Lower lobe of right lung (tissue), 2 donors: Measurements from ENCODE around the gene SCGB1D1. TPM values are rescaled to one million over a fixed set of nuclear protein-coding genes. Genes with fewer than 3 reads are reported as not detected.
A peak's percentile ranks its signal among the peaks of the same experiment; 100 is the strongest.
"Not testable (repeated sequence)": the region's sequence is repeated elsewhere in the genome, so short reads cannot be mapped to it uniquely, and the experiment has no call there.

Experiments
- ATAC-seq, 2 donors: fragments of 200-7000 bp; cut with Tn5 transposase; one replicate each; pipeline ENCODE4 v1.9.1; 2020 to 2022; ENCODE audit warnings: mild to moderate bottlenecking in 2 of 2, moderate library complexity in 2 of 2
- DNase-seq: peaks from one replicate; pipeline ENCODE4 v3.0.0-alpha.2; 2020
- H3K27ac ChIP-seq: fragments of 200-600 bp; one replicate; pipeline ENCODE4 v1.8.0; 2022
- H3K27me3 ChIP-seq: fragments of 200-600 bp; one replicate; pipeline ENCODE4 v1.8.0; 2022; ENCODE audit warnings: low read depth
- H3K36me3 ChIP-seq: fragments of 200-600 bp; one replicate; pipeline ENCODE4 v1.8.0; 2022; ENCODE audit warnings: mild to moderate bottlenecking
- H3K4me1 ChIP-seq: fragments of 200-600 bp; one replicate; pipeline ENCODE4 v1.8.0; 2022
- H3K4me3 ChIP-seq: fragments of 200-600 bp; one replicate; pipeline ENCODE4 v1.8.0; 2022; ENCODE audit warnings: mild to moderate bottlenecking
- H3K9me3 ChIP-seq: fragments of 200-600 bp; one replicate; pipeline ENCODE4 v1.8.0; 2022
- CTCF ChIP-seq: fragments of 200-600 bp; IDR thresholded peaks from one replicate; pipeline ENCODE4 v1.8.0; 2022; ENCODE audit warnings: antibody characterized with exemption, mild to moderate bottlenecking
- intact Hi-C: fragments of 100-400 bp; cut with DNase I; formaldehyde crosslinking; loops from one replicate; pipeline ENCODE4 v1.11.0; 2022
- total RNA-seq: library from RNA; stranded (reverse); fragmentation: NEBNext Ultra II Directional; extraction: Animal tissue kit (Norgen Biotek cat#: 25700); gene quantifications from one replicate; pipeline ENCODE4 v1.2.1, GENCODE V29; 2021
- donor health status: DM: no; HTN: yes; CAD: no; lungs with severe emphysema.

SCGB1D1 gene
- total RNA-seq, 1 donor from 2014 or later, result not detected

GRCh38 chr11:62201376-62201775, 11.4 kb downstream of the SCGB1D1 start:
- no peaks in the 10 kb centered on the region for H3K27me3 ChIP-seq
- TF ChIP-seq CTCF, result no peak
- no peaks in the 10 kb centered on the region for H3K4me1 ChIP-seq
- no peak overlapping the region for H3K27ac ChIP-seq
- no peaks in the 10 kb centered on the region for H3K36me3 ChIP-seq
- DNase-seq (no peak), ATAC-seq (no peak)
- H3K4me3 ChIP-seq, result no peak overlapping the region
- intact Hi-C loops, result no loop called here
- H3K9me3 ChIP-seq, result no peaks in the 10 kb centered on the region

- Histone ChIP-seq H3K27me3 (no peaks in the 10 kb centered on the region), H3K9me3 (no peaks in the 10 kb centered on the region), H3K27ac (no peak overlapping the region), H3K4me3 (no peak overlapping the region), H3K36me3 (no peaks in the 10 kb centered on the region), H3K4me1 (no peaks in the 10 kb centered on the region)
- TF ChIP-seq CTCF, result no peak
- DNase-seq (no peak), ATAC-seq (no peak)
- intact Hi-C loops, result no loop called here
These were observed 12.9 kb downstream of the SCGB1D1 start for GRCh38 chr11:62202910-62203309.

GRCh38 chr11:62204430-62204829, 14.4 kb downstream of the SCGB1D1 start:
- Histone ChIP-seq H3K4me3 (no peak overlapping the region), H3K9me3 (no peaks in the 10 kb centered on the region), H3K27ac (no peak overlapping the region), H3K4me1 (peaks cover 7% of the 10 kb centered on the region), H3K27me3 (no peaks in the 10 kb centered on the region), H3K36me3 (no peaks in the 10 kb centered on the region)
- ATAC-seq (no peak), DNase-seq (no peak)
- intact Hi-C loops, result no loop called here
- no peak for TF ChIP-seq CTCF

GRCh38 chr11:62205441-62205840, 15.4 kb downstream of the SCGB1D1 start:
- no peaks in the 10 kb centered on the region for H3K36me3 ChIP-seq
- no peak overlapping the region for H3K27ac ChIP-seq
- no peaks in the 10 kb centered on the region for H3K9me3 ChIP-seq
- DNase-seq, result no peak
- no peak for TF ChIP-seq CTCF
- H3K27me3 ChIP-seq, result no peaks in the 10 kb centered on the region
- intact Hi-C loops, result no loop called here
- peaks cover 7% of the 10 kb centered on the region for H3K4me1 ChIP-seq
- no peak overlapping the region for H3K4me3 ChIP-seq
- no peak for ATAC-seq

GRCh38 chr11:62206276-62207066, 16.5 kb downstream of the SCGB1D1 start:
- H3K27me3 ChIP-seq, H3K36me3 ChIP-seq, DNase-seq, H3K27ac ChIP-seq, H3K4me3 ChIP-seq, intact Hi-C loops, ATAC-seq, H3K4me1 ChIP-seq, H3K9me3 ChIP-seq: not testable (repeated sequence)

GRCh38 chr11:62208785-62209144, 18.7 kb downstream of the SCGB1D1 start:
- peak; percentile 23 to 37 for ATAC-seq
- H3K4me1 ChIP-seq, result peaks cover 7% of the 10 kb centered on the region
- H3K4me3 ChIP-seq, result no peak overlapping the region
- intact Hi-C loops, result no loop called here
- no peaks in the 10 kb centered on the region for H3K9me3 ChIP-seq
- no peaks in the 10 kb centered on the region for H3K27me3 ChIP-seq
- no peak for TF ChIP-seq CTCF
- H3K36me3 ChIP-seq, result no peaks in the 10 kb centered on the region
- H3K27ac ChIP-seq, result no peak overlapping the region
- no peak for DNase-seq
